GM23338 (cell line): ENCODE data around the gene GFRA4. TPM values are rescaled to one million over a fixed set of nuclear protein-coding genes. Genes with fewer than 3 reads are reported as not detected.

Source experiments
- ATAC-seq: fragments of 200-7000 bp; cut with Tn5 transposase; 3 replicates; pipeline ENCODE4 v1.9.1; 2020
- DNase-seq: peaks from one replicate; pipeline ENCODE4 v3.0.0-alpha.2; 2015; ENCODE audit warnings: low spot score
- H2AFZ ChIP-seq: fragments of 200-600 bp; sonication (generic); 2 replicates; pipeline ENCODE4 v1.8.0; 2016; ENCODE audit warnings: antibody characterized with exemption, mild to moderate bottlenecking, moderate library complexity
- H3F3A ChIP-seq: fragments of 200-600 bp; sonication (generic); replicated peaks from 2 replicates; pipeline ENCODE4 v1.8.0; 2017; ENCODE audit warnings: antibody characterized with exemption, mixed run types, low read depth
- H3K27ac ChIP-seq: fragments of 200-600 bp; sonication (generic); 2 replicates; pipeline ENCODE4 v1.6.1; 2016; ENCODE audit warnings: low read depth
- H3K27me3 ChIP-seq: fragments of 200-600 bp; sonication (generic); 2 replicates; pipeline ENCODE4 v1.8.0; 2016; ENCODE audit warnings: mild to moderate bottlenecking, mixed run types, moderate library complexity; ENCODE audit not compliant: insufficient read depth
- H3K36me3 ChIP-seq: fragments of 200-600 bp; sonication (generic); 2 replicates; pipeline ENCODE4 v1.8.0; 2016; ENCODE audit warnings: mild to moderate bottlenecking; ENCODE audit not compliant: insufficient read depth
- H3K4me1 ChIP-seq: fragments of 200-600 bp; sonication (generic); 2 replicates; pipeline ENCODE4 v1.8.0; 2016; ENCODE audit warnings: mild to moderate bottlenecking, moderate library complexity; ENCODE audit not compliant: insufficient read depth
- H3K4me2 ChIP-seq: fragments of 200-600 bp; sonication (generic); 2 replicates; pipeline ENCODE4 v1.7.1; 2017; ENCODE audit warnings: mixed run types
- H3K4me3 ChIP-seq: fragments of 200-600 bp; sonication (generic); 2 replicates; pipeline ENCODE4 v1.6.1; 2016; ENCODE audit warnings: mixed run types
- H3K79me2 ChIP-seq: fragments of 200-600 bp; sonication (generic); replicated peaks from 2 replicates; pipeline ENCODE4 v1.8.0; 2017; ENCODE audit warnings: mild to moderate bottlenecking; ENCODE audit not compliant: insufficient read depth
- H3K9me2 ChIP-seq: fragments of 200-600 bp; sonication (generic); 2 replicates; pipeline ENCODE4 v1.8.0; 2017; ENCODE audit not compliant: insufficient read depth
- H4K20me1 ChIP-seq: fragments of 200-600 bp; sonication (generic); replicated peaks from 2 replicates; pipeline ENCODE4 v1.8.0; 2017; ENCODE audit warnings: mild to moderate bottlenecking; ENCODE audit not compliant: insufficient read depth
- H3K27ac Mint-ChIP-seq: 2 replicates; pipeline ENCODE4 v1.8.0; 2020; ENCODE audit warnings: inconsistent platforms, mild to moderate bottlenecking, moderate library complexity, mixed read lengths
- H3K27me3 Mint-ChIP-seq: 3 replicates; pipeline ENCODE4 v1.8.0; 2022; ENCODE audit warnings: low read depth, mild to moderate bottlenecking, moderate library complexity, mixed read lengths, inconsistent platforms; ENCODE audit not compliant: insufficient read depth, poor library complexity
- H3K36me3 Mint-ChIP-seq: 3 replicates; pipeline ENCODE4 v1.8.0; 2021; ENCODE audit warnings: low read depth, mild to moderate bottlenecking, inconsistent platforms, moderate library complexity, mixed read lengths
- H3K4me1 Mint-ChIP-seq: 3 replicates; pipeline ENCODE4 v1.8.0; 2020; ENCODE audit warnings: mild to moderate bottlenecking, inconsistent platforms, mixed read lengths
- H3K4me3 Mint-ChIP-seq: 3 replicates; pipeline ENCODE4 v1.8.0; 2021; ENCODE audit warnings: moderate library complexity, mild to moderate bottlenecking, inconsistent platforms, mixed read lengths
- H3K9me3 Mint-ChIP-seq: 3 replicates; pipeline ENCODE4 v1.8.0; 2020; ENCODE audit warnings: moderate library complexity, mild to moderate bottlenecking, inconsistent platforms, mixed read lengths
- CREB1 ChIP-seq: fragments of 250-450 bp; sonication (Bioruptor Pico); IDR thresholded peaks from 2 replicates; pipeline ENCODE4 v1.5.0; 2020; ENCODE audit warnings: low read depth, mild to moderate bottlenecking, moderate library complexity
- EZH2 ChIP-seq: fragments of 200-600 bp; sonication (generic); IDR thresholded peaks from one replicate; pipeline ENCODE4 v1.8.0; 2017; ENCODE audit warnings: antibody characterized with exemption, mild to moderate bottlenecking, low read depth; ENCODE audit not compliant: unreplicated experiment
- EZH2phosphoT487 ChIP-seq: fragments of 200-600 bp; sonication (generic); IDR thresholded peaks from one replicate; pipeline ENCODE4 v1.8.1; 2018; ENCODE audit warnings: antibody characterized with exemption; ENCODE audit not compliant: unreplicated experiment
- JUNB ChIP-seq: IDR thresholded peaks from one replicate; pipeline ENCODE4 v1.6.1; 2016; ENCODE audit warnings: antibody characterized with exemption; ENCODE audit not compliant: unreplicated experiment
- NANOG ChIP-seq: IDR thresholded peaks from 2 replicates; pipeline ENCODE4 v1.6.1; 2016; ENCODE audit warnings: antibody characterized with exemption, borderline replicate concordance
- POLR2AphosphoS5 ChIP-seq: IDR thresholded peaks from 2 replicates; pipeline ENCODE4 v1.6.1; 2016; ENCODE audit warnings: antibody characterized with exemption, low read depth
- STAT1 ChIP-seq: IDR thresholded peaks from one replicate; pipeline ENCODE4 v1.6.1; 2016; ENCODE audit warnings: antibody characterized with exemption; ENCODE audit not compliant: unreplicated experiment
- ZNF114 ChIP-seq: fragments of 250-450 bp; sonication (Bioruptor Pico); IDR thresholded peaks from 2 replicates; pipeline ENCODE4 v1.5.0; 2020; ENCODE audit warnings: mild to moderate bottlenecking, moderate library complexity
- ZNF331 ChIP-seq: fragments of 250-450 bp; sonication (Bioruptor Pico); IDR thresholded peaks from 2 replicates; pipeline ENCODE4 v1.5.0; 2020; ENCODE audit warnings: low read depth, mild to moderate bottlenecking, moderate library complexity
- polyA plus RNA-seq: library from polyadenylated mRNA; unstranded; fragments of >200 nt; fragmentation: Nextera tagmentation; extraction: Ambion mirVana; gene quantifications from 2 replicates; pipeline ENCODE4 v1.2.1, GENCODE V29; 2016
- total RNA-seq: library from RNA; depleted of rRNA; stranded (reverse); fragments of >200 nt; shearing (Covaris generic); gene quantifications from 2 replicates; pipeline ENCODE4 v1.2.3, GENCODE V29; 2014
- TF ChIP-seq, protein P1 (sequence below): IDR thresholded peaks from 2 replicates; pipeline ENCODE4 v1.6.1; 2016; ENCODE audit warnings: antibody characterized with exemption
- TF ChIP-seq, protein P2 (sequence below): IDR thresholded peaks from one replicate; pipeline ENCODE4 v1.6.1; 2018; ENCODE audit warnings: antibody characterized with exemption; ENCODE audit not compliant: unreplicated experiment
- TF ChIP-seq, protein P3 (sequence below), 2 experiments: fragments of 200-600 bp in 1 of 2; sonication (generic) in 1 of 2; conservative IDR thresholded peaks; 2 replicates each; pipeline versions ENCODE4 v1.5.1 to v1.6.1; 2016 to 2017; ENCODE audit warnings: antibody characterized with exemption in 2 of 2, low read depth in 2 of 2, mild to moderate bottlenecking in 2 of 2, moderate library complexity in 1 of 2
- TF ChIP-seq, protein P4 (sequence below): fragments of 250-450 bp; sonication (Bioruptor Pico); IDR thresholded peaks from 2 replicates; pipeline ENCODE4 v1.5.0; 2020; ENCODE audit warnings: mild to moderate bottlenecking, moderate library complexity

Gene GFRA4
- total and polyA plus RNA-seq, 2 experiments from 2014 or later = not detected

DNA sequence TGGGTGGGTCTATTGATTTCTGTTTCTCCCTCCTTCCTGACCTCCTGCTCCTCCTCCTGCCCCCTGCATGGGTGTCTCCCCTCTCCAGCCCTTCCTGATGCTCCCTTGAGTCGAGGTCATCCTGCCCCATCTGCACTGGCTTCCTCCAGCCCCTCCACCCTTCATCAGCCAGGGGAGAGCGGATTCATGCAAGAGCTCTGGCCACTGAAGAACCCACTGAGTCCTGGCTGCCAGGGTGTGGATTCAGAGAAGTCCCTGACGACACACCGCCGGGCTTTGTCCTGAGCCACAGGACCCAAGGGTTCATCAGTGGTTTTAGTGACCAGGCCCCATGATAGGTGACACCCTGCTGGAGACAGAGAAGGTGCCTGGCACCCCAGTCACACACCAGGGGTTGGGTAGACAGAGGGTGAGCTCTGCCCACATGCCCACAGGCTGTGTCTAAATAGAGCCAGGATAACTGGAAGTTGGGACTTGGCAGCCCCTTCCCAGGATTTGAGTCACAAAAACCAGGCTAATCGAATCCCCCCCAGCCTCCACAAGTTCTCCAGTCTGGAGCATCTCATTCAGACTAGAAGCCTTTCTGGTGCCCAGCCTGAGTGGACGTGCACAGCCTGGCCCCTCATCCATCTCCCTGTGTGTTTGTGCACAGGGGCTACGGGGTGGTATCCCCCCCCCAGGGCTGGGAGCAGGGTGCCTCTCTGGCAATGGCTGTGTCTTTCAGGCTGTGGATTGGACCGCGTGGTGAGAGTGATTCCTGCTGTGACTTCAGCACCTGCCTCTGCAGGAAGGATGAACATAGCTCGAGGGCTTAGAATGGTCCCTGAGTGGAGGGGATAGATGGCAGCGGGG lies 1.2 kb downstream of the GFRA4 start:
- H4K20me1 ChIP-seq = no peaks in the 10 kb centered on the region
- no peaks in the 10 kb centered on the region for H3K9me2 ChIP-seq
- no peaks in the 10 kb centered on the region for H3F3A ChIP-seq
- peaks cover 5% of the 10 kb centered on the region; the same call in 1 of the 2 replicates for H3K4me1 ChIP-seq
- DNase-seq (no peak), ATAC-seq (no peak)
- H2AFZ ChIP-seq = no peak overlapping the region
- H3K27ac ChIP-seq = no peak overlapping the region
- H3K27ac Mint-ChIP-seq = no peak overlapping the region
- no peaks in the 10 kb centered on the region for H3K36me3 ChIP-seq
- TF ChIP-seq ZNF331 (CRISPR knock-in tag) (no peak), STAT1 (no peak), EZH2 (no peak), JUNB (no peak), EZH2phosphoT487 (no peak), POLR2AphosphoS5 (no peak), NANOG (no peak), CREB1 (CRISPR knock-in tag) (no peak), ZNF114 (no peak)
- TF ChIP-seq, protein P1, sequence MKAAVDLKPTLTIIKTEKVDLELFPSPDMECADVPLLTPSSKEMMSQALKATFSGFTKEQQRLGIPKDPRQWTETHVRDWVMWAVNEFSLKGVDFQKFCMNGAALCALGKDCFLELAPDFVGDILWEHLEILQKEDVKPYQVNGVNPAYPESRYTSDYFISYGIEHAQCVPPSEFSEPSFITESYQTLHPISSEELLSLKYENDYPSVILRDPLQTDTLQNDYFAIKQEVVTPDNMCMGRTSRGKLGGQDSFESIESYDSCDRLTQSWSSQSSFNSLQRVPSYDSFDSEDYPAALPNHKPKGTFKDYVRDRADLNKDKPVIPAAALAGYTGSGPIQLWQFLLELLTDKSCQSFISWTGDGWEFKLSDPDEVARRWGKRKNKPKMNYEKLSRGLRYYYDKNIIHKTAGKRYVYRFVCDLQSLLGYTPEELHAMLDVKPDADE = no peak
- TF ChIP-seq, protein P2, sequence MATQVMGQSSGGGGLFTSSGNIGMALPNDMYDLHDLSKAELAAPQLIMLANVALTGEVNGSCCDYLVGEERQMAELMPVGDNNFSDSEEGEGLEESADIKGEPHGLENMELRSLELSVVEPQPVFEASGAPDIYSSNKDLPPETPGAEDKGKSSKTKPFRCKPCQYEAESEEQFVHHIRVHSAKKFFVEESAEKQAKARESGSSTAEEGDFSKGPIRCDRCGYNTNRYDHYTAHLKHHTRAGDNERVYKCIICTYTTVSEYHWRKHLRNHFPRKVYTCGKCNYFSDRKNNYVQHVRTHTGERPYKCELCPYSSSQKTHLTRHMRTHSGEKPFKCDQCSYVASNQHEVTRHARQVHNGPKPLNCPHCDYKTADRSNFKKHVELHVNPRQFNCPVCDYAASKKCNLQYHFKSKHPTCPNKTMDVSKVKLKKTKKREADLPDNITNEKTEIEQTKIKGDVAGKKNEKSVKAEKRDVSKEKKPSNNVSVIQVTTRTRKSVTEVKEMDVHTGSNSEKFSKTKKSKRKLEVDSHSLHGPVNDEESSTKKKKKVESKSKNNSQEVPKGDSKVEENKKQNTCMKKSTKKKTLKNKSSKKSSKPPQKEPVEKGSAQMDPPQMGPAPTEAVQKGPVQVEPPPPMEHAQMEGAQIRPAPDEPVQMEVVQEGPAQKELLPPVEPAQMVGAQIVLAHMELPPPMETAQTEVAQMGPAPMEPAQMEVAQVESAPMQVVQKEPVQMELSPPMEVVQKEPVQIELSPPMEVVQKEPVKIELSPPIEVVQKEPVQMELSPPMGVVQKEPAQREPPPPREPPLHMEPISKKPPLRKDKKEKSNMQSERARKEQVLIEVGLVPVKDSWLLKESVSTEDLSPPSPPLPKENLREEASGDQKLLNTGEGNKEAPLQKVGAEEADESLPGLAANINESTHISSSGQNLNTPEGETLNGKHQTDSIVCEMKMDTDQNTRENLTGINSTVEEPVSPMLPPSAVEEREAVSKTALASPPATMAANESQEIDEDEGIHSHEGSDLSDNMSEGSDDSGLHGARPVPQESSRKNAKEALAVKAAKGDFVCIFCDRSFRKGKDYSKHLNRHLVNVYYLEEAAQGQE = no peak
- TF ChIP-seq, protein P3, sequence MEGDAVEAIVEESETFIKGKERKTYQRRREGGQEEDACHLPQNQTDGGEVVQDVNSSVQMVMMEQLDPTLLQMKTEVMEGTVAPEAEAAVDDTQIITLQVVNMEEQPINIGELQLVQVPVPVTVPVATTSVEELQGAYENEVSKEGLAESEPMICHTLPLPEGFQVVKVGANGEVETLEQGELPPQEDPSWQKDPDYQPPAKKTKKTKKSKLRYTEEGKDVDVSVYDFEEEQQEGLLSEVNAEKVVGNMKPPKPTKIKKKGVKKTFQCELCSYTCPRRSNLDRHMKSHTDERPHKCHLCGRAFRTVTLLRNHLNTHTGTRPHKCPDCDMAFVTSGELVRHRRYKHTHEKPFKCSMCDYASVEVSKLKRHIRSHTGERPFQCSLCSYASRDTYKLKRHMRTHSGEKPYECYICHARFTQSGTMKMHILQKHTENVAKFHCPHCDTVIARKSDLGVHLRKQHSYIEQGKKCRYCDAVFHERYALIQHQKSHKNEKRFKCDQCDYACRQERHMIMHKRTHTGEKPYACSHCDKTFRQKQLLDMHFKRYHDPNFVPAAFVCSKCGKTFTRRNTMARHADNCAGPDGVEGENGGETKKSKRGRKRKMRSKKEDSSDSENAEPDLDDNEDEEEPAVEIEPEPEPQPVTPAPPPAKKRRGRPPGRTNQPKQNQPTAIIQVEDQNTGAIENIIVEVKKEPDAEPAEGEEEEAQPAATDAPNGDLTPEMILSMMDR (conservative IDR thresholded peaks at IDR 0.05; ENCODE audit: low read depth in 2 of 2) = no peak
- TF ChIP-seq, protein P4, sequence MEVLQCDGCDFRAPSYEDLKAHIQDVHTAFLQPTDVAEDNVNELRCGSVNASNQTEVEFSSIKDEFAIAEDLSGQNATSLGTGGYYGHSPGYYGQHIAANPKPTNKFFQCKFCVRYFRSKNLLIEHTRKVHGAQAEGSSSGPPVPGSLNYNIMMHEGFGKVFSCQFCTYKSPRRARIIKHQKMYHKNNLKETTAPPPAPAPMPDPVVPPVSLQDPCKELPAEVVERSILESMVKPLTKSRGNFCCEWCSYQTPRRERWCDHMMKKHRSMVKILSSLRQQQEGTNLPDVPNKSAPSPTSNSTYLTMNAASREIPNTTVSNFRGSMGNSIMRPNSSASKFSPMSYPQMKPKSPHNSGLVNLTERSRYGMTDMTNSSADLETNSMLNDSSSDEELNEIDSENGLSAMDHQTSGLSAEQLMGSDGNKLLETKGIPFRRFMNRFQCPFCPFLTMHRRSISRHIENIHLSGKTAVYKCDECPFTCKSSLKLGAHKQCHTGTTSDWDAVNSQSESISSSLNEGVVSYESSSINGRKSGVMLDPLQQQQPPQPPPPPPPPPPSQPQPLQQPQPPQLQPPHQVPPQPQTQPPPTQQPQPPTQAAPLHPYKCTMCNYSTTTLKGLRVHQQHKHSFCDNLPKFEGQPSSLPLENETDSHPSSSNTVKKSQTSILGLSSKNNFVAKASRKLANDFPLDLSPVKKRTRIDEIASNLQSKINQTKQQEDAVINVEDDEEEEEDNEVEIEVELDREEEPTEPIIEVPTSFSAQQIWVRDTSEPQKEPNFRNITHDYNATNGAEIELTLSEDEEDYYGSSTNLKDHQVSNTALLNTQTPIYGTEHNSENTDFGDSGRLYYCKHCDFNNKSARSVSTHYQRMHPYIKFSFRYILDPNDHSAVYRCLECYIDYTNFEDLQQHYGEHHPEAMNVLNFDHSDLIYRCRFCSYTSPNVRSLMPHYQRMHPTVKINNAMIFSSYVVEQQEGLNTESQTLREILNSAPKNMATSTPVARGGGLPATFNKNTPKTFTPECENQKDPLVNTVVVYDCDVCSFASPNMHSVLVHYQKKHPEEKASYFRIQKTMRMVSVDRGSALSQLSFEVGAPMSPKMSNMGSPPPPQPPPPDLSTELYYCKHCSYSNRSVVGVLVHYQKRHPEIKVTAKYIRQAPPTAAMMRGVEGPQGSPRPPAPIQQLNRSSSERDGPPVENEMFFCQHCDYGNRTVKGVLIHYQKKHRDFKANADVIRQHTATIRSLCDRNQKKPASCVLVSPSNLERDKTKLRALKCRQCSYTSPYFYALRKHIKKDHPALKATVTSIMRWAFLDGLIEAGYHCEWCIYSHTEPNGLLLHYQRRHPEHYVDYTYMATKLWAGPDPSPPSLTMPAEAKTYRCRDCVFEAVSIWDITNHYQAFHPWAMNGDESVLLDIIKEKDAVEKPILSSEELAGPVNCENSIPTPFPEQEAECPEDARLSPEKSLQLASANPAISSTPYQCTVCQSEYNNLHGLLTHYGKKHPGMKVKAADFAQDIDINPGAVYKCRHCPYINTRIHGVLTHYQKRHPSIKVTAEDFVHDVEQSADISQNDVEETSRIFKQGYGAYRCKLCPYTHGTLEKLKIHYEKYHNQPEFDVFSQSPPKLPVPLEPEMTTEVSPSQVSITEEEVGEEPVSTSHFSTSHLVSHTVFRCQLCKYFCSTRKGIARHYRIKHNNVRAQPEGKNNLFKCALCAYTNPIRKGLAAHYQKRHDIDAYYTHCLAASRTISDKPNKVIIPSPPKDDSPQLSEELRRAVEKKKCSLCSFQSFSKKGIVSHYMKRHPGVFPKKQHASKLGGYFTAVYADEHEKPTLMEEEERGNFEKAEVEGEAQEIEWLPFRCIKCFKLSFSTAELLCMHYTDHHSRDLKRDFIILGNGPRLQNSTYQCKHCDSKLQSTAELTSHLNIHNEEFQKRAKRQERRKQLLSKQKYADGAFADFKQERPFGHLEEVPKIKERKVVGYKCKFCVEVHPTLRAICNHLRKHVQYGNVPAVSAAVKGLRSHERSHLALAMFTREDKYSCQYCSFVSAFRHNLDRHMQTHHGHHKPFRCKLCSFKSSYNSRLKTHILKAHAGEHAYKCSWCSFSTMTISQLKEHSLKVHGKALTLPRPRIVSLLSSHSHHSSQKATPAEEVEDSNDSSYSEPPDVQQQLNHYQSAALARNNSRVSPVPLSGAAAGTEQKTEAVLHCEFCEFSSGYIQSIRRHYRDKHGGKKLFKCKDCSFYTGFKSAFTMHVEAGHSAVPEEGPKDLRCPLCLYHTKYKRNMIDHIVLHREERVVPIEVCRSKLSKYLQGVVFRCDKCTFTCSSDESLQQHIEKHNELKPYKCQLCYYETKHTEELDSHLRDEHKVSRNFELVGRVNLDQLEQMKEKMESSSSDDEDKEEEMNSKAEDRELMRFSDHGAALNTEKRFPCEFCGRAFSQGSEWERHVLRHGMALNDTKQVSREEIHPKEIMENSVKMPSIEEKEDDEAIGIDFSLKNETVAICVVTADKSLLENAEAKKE (CRISPR knock-in tag) = no peak
- H3K4me3 Mint-ChIP-seq = peak overlapping the region; percentile 56; the same call in 1 of the 3 replicates
- H3K27me3 ChIP-seq = peaks cover 57% of the 10 kb centered on the region
- H3K4me1 Mint-ChIP-seq = peaks cover 12% of the 10 kb centered on the region
- no peak overlapping the region for H3K4me3 ChIP-seq
- no peaks in the 10 kb centered on the region for H3K36me3 Mint-ChIP-seq
- no peaks in the 10 kb centered on the region for H3K79me2 ChIP-seq
- H3K9me3 Mint-ChIP-seq = peaks cover 2% of the 10 kb centered on the region; the same call in 2 of the 3 replicates
- no peak overlapping the region for H3K4me2 ChIP-seq
- H3K27me3 Mint-ChIP-seq = peaks cover 44% of the 10 kb centered on the region
